Neural crest cell (in vitro differentiated cells): ENCODE data around the gene CX3CL1. TPM values are rescaled to one million over a fixed set of nuclear protein-coding genes. Genes with fewer than 3 reads are reported as not detected.
"Not testable (repeated sequence)": the region's sequence is repeated elsewhere in the genome, so short reads cannot be mapped to it uniquely, and the experiment has no call there.

Experiments used
- DNase-seq: peaks from one replicate; pipeline ENCODE4 v3.0.0; 2021; ENCODE audit warnings: low read depth, mixed read lengths, low spot score
- H3K27ac Mint-ChIP-seq: one replicate; pipeline ENCODE4 v1.8.0; 2021; ENCODE audit warnings: mild to moderate bottlenecking, mixed read lengths; ENCODE audit not compliant: unreplicated experiment
- H3K27me3 Mint-ChIP-seq: 2 replicates; pipeline ENCODE4 v1.8.0; 2021; ENCODE audit warnings: low read depth, mild to moderate bottlenecking, mixed read lengths
- H3K36me3 Mint-ChIP-seq: 2 replicates; pipeline ENCODE4 v1.8.0; 2021; ENCODE audit warnings: low read depth, mild to moderate bottlenecking, mixed read lengths
- H3K4me1 Mint-ChIP-seq: 2 replicates; pipeline ENCODE4 v1.8.0; 2021; ENCODE audit warnings: mixed read lengths
- H3K4me3 Mint-ChIP-seq: one replicate; pipeline ENCODE4 v1.8.0; 2021; ENCODE audit warnings: mild to moderate bottlenecking, mixed read lengths
- H3K9me3 Mint-ChIP-seq: 2 replicates; pipeline ENCODE4 v1.8.0; 2021; ENCODE audit warnings: mixed read lengths
- CTCF ChIP-seq: fragments of 200-600 bp; sonication (generic); conservative IDR thresholded peaks from 2 replicates; pipeline ENCODE4 v1.5.0; 2021; ENCODE audit warnings: antibody characterized with exemption, mild to moderate bottlenecking
- total RNA-seq: library from RNA; stranded (reverse); gene quantifications from 2 replicates; pipeline ENCODE4 v1.2.1, GENCODE V29; 2021

Gene CX3CL1
- total RNA-seq, 1 donor from 2014 or later, result 6.0 TPM

DNA sequence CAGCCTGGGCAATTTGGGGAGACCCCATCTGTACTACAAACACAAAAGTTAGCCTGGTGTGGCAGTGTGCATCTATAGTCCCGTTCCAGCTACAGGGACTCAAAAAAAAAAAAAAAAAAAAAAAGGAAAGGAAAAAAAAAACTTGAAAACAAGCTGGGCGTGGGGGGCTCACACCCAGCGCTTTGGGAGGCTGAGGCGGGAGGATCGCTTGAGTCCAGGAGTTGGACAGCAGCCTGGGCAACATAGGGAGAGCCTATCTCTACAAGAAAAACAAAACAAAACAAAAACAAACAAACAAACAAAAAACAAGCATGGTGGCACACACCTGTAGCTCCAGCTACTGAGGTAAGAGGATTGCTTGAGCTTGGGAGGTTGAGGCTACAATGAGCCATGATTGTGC is 19.4 kb downstream of the CX3CL1 start:
- H3K27me3 Mint-ChIP-seq, result peaks cover 2% of the 10 kb centered on the region
- H3K27ac Mint-ChIP-seq, result no peak overlapping the region
- H3K9me3 Mint-ChIP-seq, result no peaks in the 10 kb centered on the region
- peaks cover 4% of the 10 kb centered on the region for H3K4me1 Mint-ChIP-seq
- no peak for DNase-seq
- no peak for TF ChIP-seq CTCF
- H3K36me3 Mint-ChIP-seq, result no peaks in the 10 kb centered on the region
- H3K4me3 Mint-ChIP-seq, result no peak overlapping the region

- DNase-seq, result no peak
- Mint-ChIP-seq H3K36me3 (no peaks in the 10 kb centered on the region), H3K4me1 (peaks cover 4% of the 10 kb centered on the region), H3K4me3 (no peak overlapping the region), H3K27me3 (peaks cover 2% of the 10 kb centered on the region), H3K9me3 (no peaks in the 10 kb centered on the region), H3K27ac (no peak overlapping the region)
- no peak for TF ChIP-seq CTCF
These were observed 20.4 kb downstream of the CX3CL1 start for GRCh38 chr16:57392694-57393093.

DNA sequence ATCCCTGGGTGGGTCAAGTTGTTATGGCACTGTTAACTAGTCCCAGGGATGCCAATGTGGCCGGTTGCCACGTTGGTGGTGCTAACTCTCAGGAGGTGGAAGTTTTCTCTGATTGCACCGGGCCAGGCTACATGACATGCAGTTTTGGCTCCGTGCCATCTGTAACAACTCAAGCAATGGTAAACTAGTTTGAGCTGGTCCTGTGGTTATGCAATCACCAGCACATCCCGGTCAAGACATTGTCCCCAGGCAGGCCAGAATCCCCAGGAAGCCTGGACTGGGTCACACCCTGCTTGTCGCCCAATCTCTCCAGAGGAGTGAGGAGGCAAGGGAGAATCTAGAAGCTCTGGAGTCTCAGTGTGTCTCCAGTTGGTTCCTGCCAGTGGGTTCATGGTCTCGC is 22.2 kb downstream of the CX3CL1 start:
- TF ChIP-seq CTCF, result no peak
- Mint-ChIP-seq H3K27ac (no peak overlapping the region), H3K4me1 (peaks cover 4% of the 10 kb centered on the region)

DNA sequence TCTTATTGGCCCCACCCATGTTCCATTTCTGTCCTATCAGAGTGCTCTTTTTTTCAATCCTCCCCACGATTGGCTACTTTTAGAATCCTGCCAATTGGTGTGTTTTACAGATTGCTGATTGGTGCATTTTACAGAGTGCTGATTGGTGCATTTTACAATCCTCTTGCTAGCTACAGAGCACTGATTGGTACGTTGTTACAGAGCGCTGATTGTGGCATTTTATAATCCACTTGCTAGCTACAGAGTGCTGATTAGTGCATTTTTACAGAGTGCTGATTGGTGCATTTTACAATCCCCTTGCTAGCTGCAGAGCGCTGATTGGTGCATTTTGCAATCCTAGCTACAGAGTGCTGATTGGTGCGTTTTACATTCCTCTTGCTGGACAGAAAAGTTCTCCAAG is 22.7 kb downstream of the CX3CL1 start:
- TF ChIP-seq CTCF, result no peak
- Mint-ChIP-seq H3K4me1 (peaks cover 4% of the 10 kb centered on the region), H3K27ac (no peak overlapping the region), H3K27me3 (peaks cover 2% of the 10 kb centered on the region), H3K9me3 (no peaks in the 10 kb centered on the region), H3K4me3 (no peak overlapping the region), H3K36me3 (no peaks in the 10 kb centered on the region)
- DNase-seq, result no peak

More for the DNA sequence above, 22.2 kb downstream of the CX3CL1 start:
- Mint-ChIP-seq H3K9me3 (no peaks in the 10 kb centered on the region), H3K4me3 (no peak overlapping the region), H3K27me3 (peaks cover 2% of the 10 kb centered on the region), H3K36me3 (no peaks in the 10 kb centered on the region)
- DNase-seq, result no peak

DNA sequence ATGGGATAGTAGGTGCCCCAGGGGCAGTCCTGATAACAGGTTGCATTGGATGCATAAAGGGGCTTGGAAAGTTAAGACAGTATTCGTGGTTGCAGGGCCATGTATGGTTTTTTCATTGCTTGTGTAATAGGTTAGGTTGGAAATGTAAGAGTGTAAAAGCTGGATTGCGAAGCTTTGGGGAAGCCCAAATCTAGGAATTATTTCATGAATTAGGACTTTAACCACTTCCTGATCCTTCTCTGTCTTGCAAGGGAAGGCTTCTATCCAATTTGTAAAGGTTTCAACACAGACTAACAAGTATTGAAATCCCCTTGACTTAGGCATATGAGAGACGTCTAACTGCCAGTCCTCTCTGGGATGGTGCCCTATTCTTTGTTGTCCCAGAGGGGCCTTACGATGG is 24.5 kb downstream of the CX3CL1 start:
- Mint-ChIP-seq H3K27me3 (peaks cover 2% of the 10 kb centered on the region), H3K4me3 (no peak overlapping the region), H3K36me3 (no peaks in the 10 kb centered on the region), H3K9me3 (no peaks in the 10 kb centered on the region), H3K4me1 (no peaks in the 10 kb centered on the region), H3K27ac (no peak overlapping the region)
- DNase-seq, result no peak
- no peak for TF ChIP-seq CTCF

GRCh38 chr16:57397493-57397892 is 25.2 kb downstream of the CX3CL1 start:
- not testable (repeated sequence) for H3K4me3 Mint-ChIP-seq, H3K4me1 Mint-ChIP-seq, H3K9me3 Mint-ChIP-seq, H3K27me3 Mint-ChIP-seq, H3K36me3 Mint-ChIP-seq, H3K27ac Mint-ChIP-seq, DNase-seq
